ENCODE measurements around the gene ATF6. TPM values are rescaled to one million over a fixed set of nuclear protein-coding genes. Genes with fewer than 3 reads are reported as not detected.

Gene ATF6
- total RNA-seq, 1 experiment from 2014 or later, result 10.6 TPM

- TF ChIP-seq ZNF121 (CRISPR knock-in tag; IDR thresholded peaks at IDR 0.05) (no peak), FOXJ3 (CRISPR knock-in tag; IDR thresholded peaks at IDR 0.05; ENCODE audit: borderline replicate concordance) (no peak), E2F1 (CRISPR knock-in tag; IDR thresholded peaks at IDR 0.05) (no peak), ATF6 (CRISPR knock-in tag; IDR thresholded peaks at IDR 0.05) (no peak), EMX1 (CRISPR knock-in tag; IDR thresholded peaks at IDR 0.05) (no peak), STAT6 (CRISPR knock-in tag; conservative IDR thresholded peaks at IDR 0.05; ENCODE audit: low read depth) (no peak), NFATC4 (CRISPR knock-in tag; IDR thresholded peaks at IDR 0.05) (no peak), ZNF263 (CRISPR knock-in tag; IDR thresholded peaks at IDR 0.05; ENCODE audit: low read depth) (no peak)
Observed at GRCh38 chr1:161733526-161733925, 32.6 kb upstream of the ATF6 start (continued).

- Mint-ChIP-seq H3K4me1 (peaks cover 50% of the 10 kb centered on the region), H3K27me3 (ENCODE audit: low read depth) (no peaks in the 10 kb centered on the region; the same call in 1 of the 2 replicates), H3K27ac (no peak overlapping the region), H3K9me3 (no peaks in the 10 kb centered on the region), H3K4me3 (no peak overlapping the region), H3K36me3 (no peaks in the 10 kb centered on the region)
- no peak for DNase-seq (ENCODE audit: low spot score)
- POLR2A ChIA-PET, result no interaction called here
- CTCF ChIA-PET, result interaction anchor here (1.1 to 1.2 kb wide), 2 partner anchors 10 to 251 kb away, joined by 3 read pairs; no protein-coding TSS in a partner anchor
- no peak for ATAC-seq
- no peak for TF ChIP-seq FOXP1 (CRISPR knock-in tag; IDR thresholded peaks at IDR 0.05; ENCODE audit: borderline replicate concordance)
- no peak for TF ChIP-seq MLX (CRISPR knock-in tag; IDR thresholded peaks at IDR 0.05)
- no peak for TF ChIP-seq TCF7 (CRISPR knock-in tag; IDR thresholded peaks at IDR 0.05; ENCODE audit: low read depth)
- TF ChIP-seq ZNF512 (CRISPR knock-in tag; IDR thresholded peaks at IDR 0.05; ENCODE audit: borderline replicate concordance), result no peak
- no peak for TF ChIP-seq ZNF416 (CRISPR knock-in tag; IDR thresholded peaks at IDR 0.05)
- TF ChIP-seq ATF1 (CRISPR knock-in tag; IDR thresholded peaks at IDR 0.05), result no peak
- no peak for TF ChIP-seq AFF4 (CRISPR knock-in tag; IDR thresholded peaks at IDR 0.05; ENCODE audit: borderline replicate concordance)
- no peak for TF ChIP-seq JAZF1 (CRISPR knock-in tag; IDR thresholded peaks at IDR 0.05)
- TF ChIP-seq ZNF423 (CRISPR knock-in tag; IDR thresholded peaks at IDR 0.05), result no peak
- TF ChIP-seq RELA (CRISPR knock-in tag; IDR thresholded peaks at IDR 0.05; ENCODE audit: borderline replicate concordance), result no peak
- TF ChIP-seq FOXJ3 (CRISPR knock-in tag; IDR thresholded peaks at IDR 0.05; ENCODE audit: borderline replicate concordance), result no peak
- TF ChIP-seq STAT6 (CRISPR knock-in tag; conservative IDR thresholded peaks at IDR 0.05; ENCODE audit: low read depth), result no peak
- TF ChIP-seq IRF1 (CRISPR knock-in tag; IDR thresholded peaks at IDR 0.05), result no peak
- TF ChIP-seq GTF2I (CRISPR knock-in tag; conservative IDR thresholded peaks at IDR 0.05), result no peak
- TF ChIP-seq FOXK1 (CRISPR knock-in tag; IDR thresholded peaks at IDR 0.05), result no peak
Observed at GRCh38 chr1:161735837-161736236, 30.3 kb upstream of the ATF6 start.

Measured in WTC11 (cell line).